Heart left ventricle (tissue), 16 donors: ENCODE results near the gene RPS6KA4. TPM values are rescaled to one million over a fixed set of nuclear protein-coding genes. Genes with fewer than 3 reads are reported as not detected.

Experiments
- ATAC-seq, 4 donors: fragments of 200-7000 bp; cut with Tn5 transposase; one replicate each; pipeline ENCODE4 v1.9.1; 2020 to 2022; ENCODE audit warnings: moderate library complexity in 4 of 4, mild to moderate bottlenecking in 3 of 4, moderate number of reproducible peaks in 1 of 4
- DNase-seq, 5 donors: peaks; one replicate each; pipeline ENCODE4 v3.0.0-alpha.2; 2020
- H3K27ac ChIP-seq, 12 donors: fragments of 200-600 bp; sonication (generic) in 4 of 12; one replicate each; pipeline versions ENCODE4 v1.5.0 to v1.8.0; 2016 to 2022; ENCODE audit warnings: mild to moderate bottlenecking in 2 of 12
- H3K27me3 ChIP-seq, 9 donors: fragments of 200-600 bp; sonication (generic) in 2 of 9; one replicate each; pipeline versions ENCODE4 v1.5.1 to v1.8.0; 2016 to 2022; ENCODE audit warnings: mild to moderate bottlenecking in 3 of 9
- H3K36me3 ChIP-seq, 9 donors: fragments of 200-600 bp; sonication (generic) in 2 of 9; one replicate each; pipeline versions ENCODE4 v1.5.0 to v1.8.0; 2018 to 2022; ENCODE audit warnings: mild to moderate bottlenecking in 2 of 9
- H3K4me1 ChIP-seq, 12 donors: fragments of 200-600 bp; sonication (generic) in 4 of 12; one replicate each; pipeline versions ENCODE4 v1.5.0 to v1.8.0; 2016 to 2022; ENCODE audit warnings: mild to moderate bottlenecking in 3 of 12
- H3K4me3 ChIP-seq, 12 donors: fragments of 200-600 bp; sonication (generic) in 4 of 12; one replicate each; pipeline versions ENCODE4 v1.5.0 to v1.8.0; 2017 to 2022; ENCODE audit warnings: mild to moderate bottlenecking in 9 of 12, moderate library complexity in 4 of 12
- H3K9me3 ChIP-seq, 12 donors: fragments of 200-600 bp; sonication (generic) in 4 of 12; one replicate each; pipeline versions ENCODE4 v1.5.0 to v1.8.0; 2016 to 2022; ENCODE audit warnings: mild to moderate bottlenecking in 1 of 12
- CTCF ChIP-seq, 12 donors: fragments of 200-600 bp; sonication (generic) in 4 of 12; IDR thresholded peaks; one replicate each; pipeline versions ENCODE4 v1.5.0 to v1.8.0; 2018 to 2022; ENCODE audit warnings: antibody characterized with exemption in 12 of 12, mild to moderate bottlenecking in 5 of 12
- POLR2A ChIP-seq, 2 donors: fragments of 450-650 bp; IDR thresholded peaks; one replicate each; pipeline ENCODE4 v1.6.1; 2017; ENCODE audit warnings: antibody characterized with exemption in 2 of 2, mild to moderate bottlenecking in 2 of 2, moderate library complexity in 2 of 2
- WGBS, 4 donors: extraction: QIAGEN DNeasy Blood & Tissue Kit in 2 of 4; methylation state at CpG; one replicate each; pipeline versions ENCODE4 v1.1.5 to v1.1.7; 2013 to 2018; 5-methylcytosine and 5-hydroxymethylcytosine counted together
- intact Hi-C, 10 donors: fragments of 100-400 bp; cut with DNase I; formaldehyde crosslinking; loops; one replicate each; pipeline versions ENCODE4 v1.11.1 to v1.14.2; 2022
- polyA plus RNA-seq, 2 donors: library from polyadenylated mRNA; stranded (reverse); fragments of 200-250 nt; gene quantifications; one replicate each; pipeline ENCODE4 v1.2.3, GENCODE V29; 2013
- total RNA-seq, 9 donors: library from RNA; depleted of rRNA in 2 of 9; stranded (reverse); fragments of >200 nt in 2 of 9; fragmentation: NEBNext Ultra II Directional in 3 of 9; extraction: Animal tissue kit (Norgen Biotek cat#: 25700) in 3 of 9; gene quantifications; one replicate each; pipeline versions ENCODE4 v1.1.0 to v1.2.4, GENCODE V29; 2016 to 2023
- donor health status: ischemic (EF 13 %, LVEDD 7.1; RV severe dilation, severe dysfunction).
- donor health status: healthy with polysubstance abuse.
- donor health status: DM: no; HTN: yes; CAD: no.
- donor health status: DM: no; HTN: no; CAD: no.
- donor health status: ischemic (EF 25% LVEDD 6.9; RV normal size, moderate dysfunction).
- donor health status: ischemic (EF 25% LVEDD 5.7; RV mildly dilated, moderate dysfunction).
- donor health status: healthy.
- donor health status: DM: yes; HTN: yes; CAD: no.
- donor health status: ischemic (EF 35%, LVEDD 5.7; RV mildly dilated, moderate dysfunction).
- donor health status: nonischemic (EF 11% LVEDD 7.7; RV severe dilation, severe dysfunction).
- donor health status: DM: yes; HTN: yes; CAD: no.
- donor health status: PGD.
- donor health status: ischemic (EF 29% LVEDD 5.4; RV normal size, mild dysfunction).
- donor health status: nonischemic (EF 23%, LVEDD 6.1; RV moderate dilation, normal function).

Gene RPS6KA4
- total and polyA plus RNA-seq, 11 donors = 12.8 to 32.5 (median 18.3) TPM

- Histone ChIP-seq H3K27ac (no peak overlapping the region), H3K4me3 (no peak overlapping the region), H3K4me1 (peaks cover 3 to 34% (median 21%) of the 10 kb centered on the region in 12 donors), H3K9me3 (no peaks in the 10 kb centered on the region), H3K27me3 (no peaks in the 10 kb centered on the region), H3K36me3 (peaks cover 2 to 70% (median 67%) of the 10 kb centered on the region in 9 donors)
- DNase-seq = no peak
- 93 to 95% (median 94%) methylated on average over 10 of the region's 10 CpGs for WGBS, 4 donors
- intact Hi-C loops = no loop called here
- no peak for TF ChIP-seq POLR2A (IDR thresholded peaks at IDR 0.05)
- TF ChIP-seq CTCF (IDR thresholded peaks at IDR 0.05) = no peak
- no peak for ATAC-seq
These were observed 3.4 kb downstream of the RPS6KA4 start for GRCh38 chr11:64362339-64362738.

GRCh38 chr11:64364435-64364834 lies 5.5 kb downstream of the RPS6KA4 start:
- intact Hi-C loops = no loop called here
- H3K4me1 ChIP-seq = peaks cover 0 to 17% (median 8%) of the 10 kb centered on the region in 12 donors
- H3K36me3 ChIP-seq = peaks cover 2 to 87% (median 85%) of the 10 kb centered on the region in 9 donors
- WGBS, 4 donors = 92 to 98% (median 94%) methylated on average over 6 of the region's 6 CpGs
- no peak overlapping the region for H3K27ac ChIP-seq
- H3K4me3 ChIP-seq = no peak overlapping the region
- ATAC-seq = no peak
- no peak for TF ChIP-seq CTCF (IDR thresholded peaks at IDR 0.05)
- TF ChIP-seq POLR2A (IDR thresholded peaks at IDR 0.05) = no peak
- no peak for DNase-seq
- H3K9me3 ChIP-seq = no peaks in the 10 kb centered on the region
- H3K27me3 ChIP-seq = no peaks in the 10 kb centered on the region

GRCh38 chr11:64364911-64365310 lies 5.9 kb downstream of the RPS6KA4 start:
- TF ChIP-seq CTCF (IDR thresholded peaks at IDR 0.05) (no peak), POLR2A (IDR thresholded peaks at IDR 0.05) (no peak)
- ATAC-seq = no peak
- no peak overlapping the region for H3K27ac ChIP-seq

GRCh38 chr11:64366751-64367150 lies 7.8 kb downstream of the RPS6KA4 start:
- no peak overlapping the region for H3K4me3 ChIP-seq
- no peak for DNase-seq
- no peak for ATAC-seq
- H3K27ac ChIP-seq = no peak overlapping the region
- peaks cover 0 to 5% (median 0%) of the 10 kb centered on the region in 12 donors for H3K4me1 ChIP-seq
- H3K9me3 ChIP-seq = no peaks in the 10 kb centered on the region
- TF ChIP-seq CTCF (IDR thresholded peaks at IDR 0.05) (no peak), POLR2A (IDR thresholded peaks at IDR 0.05) (no peak)
- intact Hi-C loops = no loop called here
- peaks cover 0 to 98% (median 91%) of the 10 kb centered on the region in 9 donors for H3K36me3 ChIP-seq
- 84 to 93% (median 84%) methylated on average over 1 of the region's 1 CpG for WGBS, 4 donors
- no peaks in the 10 kb centered on the region for H3K27me3 ChIP-seq

More at GRCh38 chr11:64364911-64365310, 5.9 kb downstream of the RPS6KA4 start:
- peaks cover 0 to 12% (median 3%) of the 10 kb centered on the region in 12 donors for H3K4me1 ChIP-seq
- no peaks in the 10 kb centered on the region for H3K9me3 ChIP-seq
- DNase-seq = no peak
- intact Hi-C loops = no loop called here
- 84 to 92% (median 88%) methylated on average over 4 of the region's 4 CpGs for WGBS, 4 donors
- no peaks in the 10 kb centered on the region for H3K27me3 ChIP-seq
- H3K36me3 ChIP-seq = peaks cover 2 to 92% (median 90%) of the 10 kb centered on the region in 9 donors
- H3K4me3 ChIP-seq = no peak overlapping the region
